IMR-90 (cell line): Measurements from ENCODE around the gene MRPL1. TPM values are rescaled to one million over a fixed set of nuclear protein-coding genes. Genes with fewer than 3 reads are reported as not detected.

Source experiments
- ATAC-seq: fragments of 200-7000 bp; cut with Tn5 transposase; 2 replicates; pipeline ENCODE4 v1.9.1; 2020; ENCODE audit warnings: low read depth, mild to moderate bottlenecking, moderate library complexity
- BruUV-seq: library from RNA; stranded (reverse); fragments of 400-500 nt; replicated peaks from 2 replicates; lab custom pipeline; 2021; lab: Mats Ljungman, UMichigan
- CTCF ChIA-PET: fragments of 300-600 bp; formaldehyde crosslinking; extraction: SDS; loops from one replicate; lab custom pipeline; 2021; ENCODE audit warnings: antibody characterized with exemption; lab: Yijun Ruan, JAX
- POLR2A ChIA-PET: fragments of 300-600 bp; sonication (Branson Sonifier 250); formaldehyde crosslinking; loops from one replicate; lab custom pipeline; 2022; ENCODE audit warnings: antibody characterized with exemption; ENCODE audit not compliant: unreplicated experiment; lab: Charles Lee
- DNase-seq: peaks from one replicate; pipeline ENCODE4 v3.0.0; 2013
- H2AFZ ChIP-seq: replicated peaks from 2 replicates; pipeline ENCODE3; 2013; ENCODE audit warnings: low read length, mild to moderate bottlenecking; ENCODE audit not compliant: poor library complexity
- H2AK5ac ChIP-seq: 2 replicates; pipeline ENCODE4 v1.6.1; 2013; ENCODE audit warnings: low read depth, low read length, inconsistent platforms
- H2AK9ac ChIP-seq: replicated peaks from 2 replicates; pipeline ENCODE3; 2013; ENCODE audit warnings: mild to moderate bottlenecking, low read depth, low read length, moderate library complexity; ENCODE audit not compliant: poor library complexity
- H2BK120ac ChIP-seq: 2 replicates; pipeline ENCODE4 v1.6.1; 2013; ENCODE audit warnings: low read depth, low read length, inconsistent platforms
- H2BK15ac ChIP-seq: 3 replicates; pipeline ENCODE4 v1.6.1; 2013; ENCODE audit warnings: low read depth, low read length, inconsistent platforms
- H2BK20ac ChIP-seq: 2 replicates; pipeline ENCODE4 v1.6.1; 2013; ENCODE audit warnings: low read depth, mild to moderate bottlenecking, inconsistent platforms, low read length, moderate library complexity
- H2BK5ac ChIP-seq: 2 replicates; pipeline ENCODE4 v1.6.1; 2013; ENCODE audit warnings: mild to moderate bottlenecking, low read depth, low read length, inconsistent platforms; ENCODE audit not compliant: poor library complexity, severe bottlenecking
- H3K14ac ChIP-seq: replicated peaks from 2 replicates; pipeline ENCODE4 v1.6.1; 2013; ENCODE audit warnings: low read depth, low read length, inconsistent platforms
- H3K18ac ChIP-seq: 2 replicates; pipeline ENCODE4 v1.6.1; 2013; ENCODE audit warnings: low read depth, low read length, control low read depth
- H3K23ac ChIP-seq: 2 replicates; pipeline ENCODE4 v1.6.1; 2013; ENCODE audit warnings: low read depth, low read length, inconsistent platforms
- H3K27ac ChIP-seq: 2 replicates; pipeline ENCODE4 v1.5.1; 2013; ENCODE audit warnings: mild to moderate bottlenecking, control low read depth, low read length; ENCODE audit not compliant: insufficient read depth
- H3K27me3 ChIP-seq: 2 replicates; pipeline ENCODE4 v1.6.1; 2013; ENCODE audit warnings: low read length; ENCODE audit not compliant: control insufficient read depth, insufficient read depth
- H3K36me3 ChIP-seq: 2 replicates; pipeline ENCODE4 v1.6.1; 2013; ENCODE audit warnings: low read length, mixed read lengths; ENCODE audit not compliant: control insufficient read depth, insufficient read depth
- H3K4ac ChIP-seq: 2 replicates; pipeline ENCODE4 v1.6.1; 2013; ENCODE audit warnings: low read depth, low read length, inconsistent platforms
- H3K4me1 ChIP-seq: 2 replicates; pipeline ENCODE4 v1.6.1; 2013; ENCODE audit warnings: low read length, mixed read lengths; ENCODE audit not compliant: control insufficient read depth, insufficient read depth
- H3K4me2 ChIP-seq: 2 replicates; pipeline ENCODE4 v1.6.1; 2013; ENCODE audit warnings: low read depth, mild to moderate bottlenecking, control low read depth, low read length, moderate library complexity
- H3K4me3 ChIP-seq: 2 replicates; pipeline ENCODE4 v1.5.1; 2013; ENCODE audit warnings: low read depth, mild to moderate bottlenecking, control low read depth, low read length, moderate library complexity; ENCODE audit not compliant: insufficient read depth
- H3K56ac ChIP-seq: 2 replicates; pipeline ENCODE4 v1.6.1; 2013; ENCODE audit warnings: low read length, inconsistent platforms; ENCODE audit not compliant: insufficient read depth; ENCODE audit errors: extremely low read depth
- H3K79me1 ChIP-seq, 2 experiments: 2 replicates each; pipeline ENCODE4 v1.6.1; 2013; ENCODE audit warnings: low read length in 2 of 2, inconsistent platforms in 1 of 2, low read depth in 1 of 2
- H3K9ac ChIP-seq: 2 replicates; pipeline ENCODE4 v1.6.1; 2013; ENCODE audit warnings: low read depth, low read length, control low read depth
- H3K9me1 ChIP-seq: 2 replicates; pipeline ENCODE4 v1.6.1; 2013; ENCODE audit warnings: low read length, inconsistent platforms; ENCODE audit not compliant: insufficient read depth
- H3K9me3 ChIP-seq: 2 replicates; pipeline ENCODE4 v1.6.1; 2013; ENCODE audit warnings: low read length; ENCODE audit not compliant: control insufficient read depth, insufficient read depth
- H4K20me1 ChIP-seq: 2 replicates; pipeline ENCODE4 v1.6.1; 2013; ENCODE audit warnings: low read length, inconsistent platforms; ENCODE audit not compliant: insufficient read depth
- H4K5ac ChIP-seq: 2 replicates; pipeline ENCODE4 v1.6.1; 2013; ENCODE audit warnings: mild to moderate bottlenecking, low read depth, low read length, control low read depth
- H4K8ac ChIP-seq, 2 experiments: 2 replicates each; pipeline ENCODE4 v1.6.1; 2013; ENCODE audit warnings: low read depth in 2 of 2, low read length in 2 of 2, control low read depth in 1 of 2, inconsistent platforms in 1 of 2
- H4K91ac ChIP-seq: 2 replicates; pipeline ENCODE4 v1.6.1; 2013; ENCODE audit warnings: low read depth, low read length, inconsistent platforms; ENCODE audit not compliant: insufficient read depth
- BHLHE40 ChIP-seq: fragments of 150-350 bp; IDR thresholded peaks from 2 replicates; pipeline ENCODE4 v1.6.1; 2016; ENCODE audit warnings: mild to moderate bottlenecking, low read depth, low read length
- CEBPB ChIP-seq: IDR thresholded peaks from 2 replicates; pipeline ENCODE4 v1.6.1; 2012; ENCODE audit warnings: low read depth, low read length, improper control_type of control experiment
- CHD1 ChIP-seq: IDR thresholded peaks from 2 replicates; pipeline ENCODE4 v1.6.1; 2012; ENCODE audit warnings: low read depth, low read length, improper control_type of control experiment
- FOS ChIP-seq: fragments of 150-350 bp; IDR thresholded peaks from 2 replicates; pipeline ENCODE4 v1.6.1; 2016; ENCODE audit warnings: low read depth, low read length
- MAFK ChIP-seq: IDR thresholded peaks from 2 replicates; pipeline ENCODE4 v1.6.1; 2012; ENCODE audit warnings: low read depth, low read length, improper control_type of control experiment
- MAZ ChIP-seq: IDR thresholded peaks from 2 replicates; pipeline ENCODE4 v1.6.1; 2012; ENCODE audit warnings: low read depth, mild to moderate bottlenecking, low read length, improper control_type of control experiment, moderate library complexity, borderline replicate concordance
- MXI1 ChIP-seq: IDR thresholded peaks from 2 replicates; pipeline ENCODE4 v1.6.1; 2012; ENCODE audit warnings: low read depth, mild to moderate bottlenecking, low read length, moderate library complexity, borderline replicate concordance
- NFE2L2 ChIP-seq: fragments of 150-350 bp; IDR thresholded peaks from 2 replicates; pipeline ENCODE4 v1.6.1; 2016; ENCODE audit warnings: low read depth, mild to moderate bottlenecking, low read length
- POLR2A ChIP-seq: IDR thresholded peaks from 2 replicates; pipeline ENCODE4 v1.6.1; 2012; ENCODE audit warnings: mild to moderate bottlenecking, low read depth, low read length
- RAD21 ChIP-seq: IDR thresholded peaks from 2 replicates; pipeline ENCODE4 v1.6.1; 2012; ENCODE audit warnings: low read length, improper control_type of control experiment
- RCOR1 ChIP-seq: IDR thresholded peaks from 2 replicates; pipeline ENCODE4 v1.6.1; 2012; ENCODE audit warnings: mild to moderate bottlenecking, low read length, improper control_type of control experiment; ENCODE audit not compliant: insufficient replicate concordance
- RFX5 ChIP-seq: IDR thresholded peaks from 2 replicates; pipeline ENCODE4 v1.8.0; 2012; ENCODE audit warnings: low read depth, mild to moderate bottlenecking, low read length, moderate library complexity
- SMC3 ChIP-seq: fragments of 150-350 bp; IDR thresholded peaks from 2 replicates; pipeline ENCODE4 v1.6.1; 2016; ENCODE audit warnings: low read depth, mild to moderate bottlenecking, antibody characterized with exemption, low read length, moderate library complexity
- dilution Hi-C: fragments of 300-500 bp; cut with HindIII; formaldehyde crosslinking; loops from one replicate; pipeline ENCODE4 v1.14.3; 2018; ENCODE audit warnings: low sequenced_read_pairs; ENCODE audit not compliant: unreplicated experiment
- in situ Hi-C: fragments of 300-500 bp; cut with MboI; formaldehyde crosslinking; loops from 3 replicates; pipeline ENCODE4 v1.14.3; 2019; ENCODE audit warnings: low sequenced_read_pairs, inconsistent platforms, mixed read lengths
- intact Hi-C: fragments of 100-400 bp; cut with micrococcal nuclease; formaldehyde crosslinking; loops from 2 replicates; pipeline ENCODE4 v1.10.0; 2022
- polyA plus RNA-seq, 3 experiments: library from polyadenylated mRNA; depleted of rRNA; stranded (reverse); fragments of >200 nt; gene quantifications; 2 replicates each; pipeline ENCODE4 v1.2.3, GENCODE V29; 2012; ENCODE audit warnings: low replicate concordance in 1 of 3
- total RNA-seq: library from RNA; depleted of rRNA; stranded (reverse); fragments of >200 nt; gene quantifications from 2 replicates; pipeline ENCODE4 v1.2.3, GENCODE V29; 2012
- TF ChIP-seq, protein P1 (sequence below): fragments of 150-350 bp; IDR thresholded peaks from 2 replicates; pipeline ENCODE4 v1.6.1; 2016; ENCODE audit warnings: low read depth, mild to moderate bottlenecking, low read length, moderate library complexity, borderline replicate concordance
- TF ChIP-seq, protein P2 (sequence below): fragments of 150-350 bp; IDR thresholded peaks from 2 replicates; pipeline ENCODE4 v1.6.1; 2017; ENCODE audit warnings: mild to moderate bottlenecking, antibody characterized with exemption, low read length, low read depth
- TF ChIP-seq, protein P3 (sequence below): conservative IDR thresholded peaks from 2 replicates; pipeline ENCODE4 v1.5.1; 2012; ENCODE audit warnings: mild to moderate bottlenecking, low read depth, low read length, improper control_type of control experiment

The MRPL1 gene
- total and polyA plus RNA-seq, 2 of the 4 experiments (the other 2 are of a cell fraction): 13.4 to 22.5 TPM

DNA sequence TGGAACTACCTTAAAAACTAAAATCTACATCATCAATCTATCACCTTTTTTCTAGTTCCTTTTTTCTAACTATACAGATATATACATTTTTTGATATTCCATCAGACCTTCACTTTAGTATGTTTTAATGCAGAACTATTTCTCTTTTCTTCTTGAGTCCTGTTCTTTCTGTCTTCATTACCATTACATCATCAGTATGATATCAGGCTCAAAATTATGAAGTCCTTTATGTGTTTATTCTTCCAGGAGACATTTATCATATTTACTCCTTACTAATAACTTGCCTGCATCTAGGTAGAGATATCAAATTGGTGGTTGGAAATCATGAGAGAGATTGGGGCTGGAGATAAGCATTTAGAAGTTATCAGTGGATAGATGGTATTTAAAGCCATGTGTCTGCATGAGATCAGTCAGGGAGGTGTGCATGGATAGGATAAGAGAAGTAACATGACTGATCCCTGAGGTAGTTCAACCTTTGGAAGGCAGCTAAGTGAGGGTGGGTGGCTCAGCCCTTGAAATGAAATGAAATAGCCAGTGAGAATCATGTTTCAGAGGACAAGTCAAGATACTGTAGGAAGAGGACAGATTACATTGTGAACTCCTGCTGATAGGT lies 43.1 kb downstream of the MRPL1 start:
- Histone ChIP-seq H3K4ac (no peak overlapping the region), H3K9me3 (no peaks in the 10 kb centered on the region), H3K9me1 (peaks cover 6% of the 10 kb centered on the region; the same call in 1 of the 2 replicates), H3K56ac (no peak overlapping the region), H4K91ac (no peak overlapping the region), H3K23ac (no peak overlapping the region), H3K4me2 (no peak overlapping the region), H2AFZ (no peak overlapping the region), H3K27ac (no peak overlapping the region), H4K8ac (no peak overlapping the region), H3K36me3 (peaks cover 3% of the 10 kb centered on the region; the same call in 1 of the 2 replicates), H4K20me1 (no peaks in the 10 kb centered on the region), H2BK15ac (no peak overlapping the region), H2BK20ac (no peak overlapping the region), H3K4me3 (no peak overlapping the region), H3K9ac (no peak overlapping the region), H4K5ac (no peak overlapping the region), H2BK5ac (no peak overlapping the region), H2AK9ac (no peak overlapping the region), H3K4me1 (no peaks in the 10 kb centered on the region), H3K79me1 (no peaks in the 10 kb centered on the region), H3K14ac (no peak overlapping the region), H3K27me3 (no peaks in the 10 kb centered on the region), H2BK120ac (no peak overlapping the region), H3K18ac (no peak overlapping the region), H2AK5ac (no peak overlapping the region)
- DNase-seq (no peak), ATAC-seq (no peak)
- intact Hi-C loops (no loop called here), dilution Hi-C loops (no loop called here), in situ Hi-C loops (no loop called here)
- CTCF ChIA-PET: no interaction called here
- no peak for TF ChIP-seq RFX5
- TF ChIP-seq, protein P1, sequence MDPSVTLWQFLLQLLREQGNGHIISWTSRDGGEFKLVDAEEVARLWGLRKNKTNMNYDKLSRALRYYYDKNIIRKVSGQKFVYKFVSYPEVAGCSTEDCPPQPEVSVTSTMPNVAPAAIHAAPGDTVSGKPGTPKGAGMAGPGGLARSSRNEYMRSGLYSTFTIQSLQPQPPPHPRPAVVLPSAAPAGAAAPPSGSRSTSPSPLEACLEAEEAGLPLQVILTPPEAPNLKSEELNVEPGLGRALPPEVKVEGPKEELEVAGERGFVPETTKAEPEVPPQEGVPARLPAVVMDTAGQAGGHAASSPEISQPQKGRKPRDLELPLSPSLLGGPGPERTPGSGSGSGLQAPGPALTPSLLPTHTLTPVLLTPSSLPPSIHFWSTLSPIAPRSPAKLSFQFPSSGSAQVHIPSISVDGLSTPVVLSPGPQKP: no peak
- no peak for TF ChIP-seq POLR2A
- no peak for TF ChIP-seq SMC3
- no peak for TF ChIP-seq MXI1
- TF ChIP-seq MAZ: no peak
- no peak for TF ChIP-seq CHD1
- TF ChIP-seq BHLHE40: no peak
- TF ChIP-seq RAD21: no peak
- no peak for TF ChIP-seq NFE2L2
- TF ChIP-seq CEBPB: no peak
- no peak for TF ChIP-seq MAFK
- no peak for TF ChIP-seq FOS
- TF ChIP-seq, protein P2, sequence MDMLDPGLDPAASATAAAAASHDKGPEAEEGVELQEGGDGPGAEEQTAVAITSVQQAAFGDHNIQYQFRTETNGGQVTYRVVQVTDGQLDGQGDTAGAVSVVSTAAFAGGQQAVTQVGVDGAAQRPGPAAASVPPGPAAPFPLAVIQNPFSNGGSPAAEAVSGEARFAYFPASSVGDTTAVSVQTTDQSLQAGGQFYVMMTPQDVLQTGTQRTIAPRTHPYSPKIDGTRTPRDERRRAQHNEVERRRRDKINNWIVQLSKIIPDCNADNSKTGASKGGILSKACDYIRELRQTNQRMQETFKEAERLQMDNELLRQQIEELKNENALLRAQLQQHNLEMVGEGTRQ: no peak
- TF ChIP-seq, protein P3, sequence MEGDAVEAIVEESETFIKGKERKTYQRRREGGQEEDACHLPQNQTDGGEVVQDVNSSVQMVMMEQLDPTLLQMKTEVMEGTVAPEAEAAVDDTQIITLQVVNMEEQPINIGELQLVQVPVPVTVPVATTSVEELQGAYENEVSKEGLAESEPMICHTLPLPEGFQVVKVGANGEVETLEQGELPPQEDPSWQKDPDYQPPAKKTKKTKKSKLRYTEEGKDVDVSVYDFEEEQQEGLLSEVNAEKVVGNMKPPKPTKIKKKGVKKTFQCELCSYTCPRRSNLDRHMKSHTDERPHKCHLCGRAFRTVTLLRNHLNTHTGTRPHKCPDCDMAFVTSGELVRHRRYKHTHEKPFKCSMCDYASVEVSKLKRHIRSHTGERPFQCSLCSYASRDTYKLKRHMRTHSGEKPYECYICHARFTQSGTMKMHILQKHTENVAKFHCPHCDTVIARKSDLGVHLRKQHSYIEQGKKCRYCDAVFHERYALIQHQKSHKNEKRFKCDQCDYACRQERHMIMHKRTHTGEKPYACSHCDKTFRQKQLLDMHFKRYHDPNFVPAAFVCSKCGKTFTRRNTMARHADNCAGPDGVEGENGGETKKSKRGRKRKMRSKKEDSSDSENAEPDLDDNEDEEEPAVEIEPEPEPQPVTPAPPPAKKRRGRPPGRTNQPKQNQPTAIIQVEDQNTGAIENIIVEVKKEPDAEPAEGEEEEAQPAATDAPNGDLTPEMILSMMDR: no peak
- no peak for TF ChIP-seq RCOR1
- POLR2A ChIA-PET: no interaction called here
- BruUV-seq: no TSS peak
